Neural crest cell (in vitro differentiated cells): ENCODE measurements around the gene ZNF611. TPM values are rescaled to one million over a fixed set of nuclear protein-coding genes. Genes with fewer than 3 reads are reported as not detected.

Source experiments
- DNase-seq: peaks from one replicate; pipeline ENCODE4 v3.0.0; 2021; ENCODE audit warnings: low read depth, mixed read lengths, low spot score
- H3K27ac Mint-ChIP-seq: one replicate; pipeline ENCODE4 v1.8.0; 2021; ENCODE audit warnings: mild to moderate bottlenecking, mixed read lengths; ENCODE audit not compliant: unreplicated experiment
- H3K27me3 Mint-ChIP-seq: 2 replicates; pipeline ENCODE4 v1.8.0; 2021; ENCODE audit warnings: low read depth, mild to moderate bottlenecking, mixed read lengths
- H3K36me3 Mint-ChIP-seq: 2 replicates; pipeline ENCODE4 v1.8.0; 2021; ENCODE audit warnings: low read depth, mild to moderate bottlenecking, mixed read lengths
- H3K4me1 Mint-ChIP-seq: 2 replicates; pipeline ENCODE4 v1.8.0; 2021; ENCODE audit warnings: mixed read lengths
- H3K4me3 Mint-ChIP-seq: one replicate; pipeline ENCODE4 v1.8.0; 2021; ENCODE audit warnings: mild to moderate bottlenecking, mixed read lengths
- H3K9me3 Mint-ChIP-seq: 2 replicates; pipeline ENCODE4 v1.8.0; 2021; ENCODE audit warnings: mixed read lengths
- total RNA-seq: library from RNA; stranded (reverse); gene quantifications from 2 replicates; pipeline ENCODE4 v1.2.1, GENCODE V29; 2021
- TF ChIP-seq, protein P1 (sequence below): fragments of 200-600 bp; sonication (generic); conservative IDR thresholded peaks from 2 replicates; pipeline ENCODE4 v1.5.0; 2021; ENCODE audit warnings: antibody characterized with exemption, mild to moderate bottlenecking

ZNF611 gene
- total RNA-seq, 1 donor from 2014 or later, result 25.7 TPM

- no peak overlapping the region for H3K27ac Mint-ChIP-seq
- peaks cover 3% of the 10 kb centered on the region for H3K9me3 Mint-ChIP-seq
- peaks cover 22% of the 10 kb centered on the region for H3K36me3 Mint-ChIP-seq
- H3K27me3 Mint-ChIP-seq, result no peaks in the 10 kb centered on the region
- no peak overlapping the region for H3K4me3 Mint-ChIP-seq
- DNase-seq, result no peak
- TF ChIP-seq, protein P1, sequence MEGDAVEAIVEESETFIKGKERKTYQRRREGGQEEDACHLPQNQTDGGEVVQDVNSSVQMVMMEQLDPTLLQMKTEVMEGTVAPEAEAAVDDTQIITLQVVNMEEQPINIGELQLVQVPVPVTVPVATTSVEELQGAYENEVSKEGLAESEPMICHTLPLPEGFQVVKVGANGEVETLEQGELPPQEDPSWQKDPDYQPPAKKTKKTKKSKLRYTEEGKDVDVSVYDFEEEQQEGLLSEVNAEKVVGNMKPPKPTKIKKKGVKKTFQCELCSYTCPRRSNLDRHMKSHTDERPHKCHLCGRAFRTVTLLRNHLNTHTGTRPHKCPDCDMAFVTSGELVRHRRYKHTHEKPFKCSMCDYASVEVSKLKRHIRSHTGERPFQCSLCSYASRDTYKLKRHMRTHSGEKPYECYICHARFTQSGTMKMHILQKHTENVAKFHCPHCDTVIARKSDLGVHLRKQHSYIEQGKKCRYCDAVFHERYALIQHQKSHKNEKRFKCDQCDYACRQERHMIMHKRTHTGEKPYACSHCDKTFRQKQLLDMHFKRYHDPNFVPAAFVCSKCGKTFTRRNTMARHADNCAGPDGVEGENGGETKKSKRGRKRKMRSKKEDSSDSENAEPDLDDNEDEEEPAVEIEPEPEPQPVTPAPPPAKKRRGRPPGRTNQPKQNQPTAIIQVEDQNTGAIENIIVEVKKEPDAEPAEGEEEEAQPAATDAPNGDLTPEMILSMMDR, result no peak
- H3K4me1 Mint-ChIP-seq, result peaks cover 10% of the 10 kb centered on the region
These were observed 64.8 kb downstream of the ZNF611 start for GRCh38 chr19:52670046-52670445.

GRCh38 chr19:52669586-52669985 lies 65.3 kb downstream of the ZNF611 start:
- H3K27me3 Mint-ChIP-seq, result no peaks in the 10 kb centered on the region
- no peak overlapping the region for H3K4me3 Mint-ChIP-seq
- DNase-seq, result no peak
- H3K4me1 Mint-ChIP-seq, result peaks cover 9% of the 10 kb centered on the region
- no peak overlapping the region for H3K27ac Mint-ChIP-seq
- H3K36me3 Mint-ChIP-seq, result peaks cover 17% of the 10 kb centered on the region
- TF ChIP-seq, protein P1, result no peak
- H3K9me3 Mint-ChIP-seq, result no peaks in the 10 kb centered on the region

DNA sequence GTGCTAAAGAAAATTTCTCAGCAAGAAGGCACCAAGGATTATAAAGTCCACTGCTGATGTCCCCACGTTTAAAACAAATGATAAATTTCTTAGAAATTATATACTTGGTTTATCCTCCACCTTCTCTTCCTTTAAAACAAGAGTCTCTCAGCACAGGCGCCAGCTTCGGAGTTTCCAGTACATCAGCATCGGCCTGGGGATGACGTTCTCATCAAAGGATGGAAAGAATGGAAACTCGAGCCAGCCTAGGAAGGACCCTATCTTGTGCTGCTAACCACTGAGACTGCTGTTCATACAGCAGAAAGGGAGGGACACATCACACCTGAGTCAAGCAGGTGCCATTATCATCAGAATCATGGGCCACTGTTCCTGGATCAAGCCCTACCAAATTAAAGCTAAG lies 66.9 kb downstream of the ZNF611 start:
- TF ChIP-seq, protein P1, result no peak
- Mint-ChIP-seq H3K4me3 (no peak overlapping the region), H3K27ac (no peak overlapping the region), H3K36me3 (peaks cover 13% of the 10 kb centered on the region), H3K9me3 (no peaks in the 10 kb centered on the region), H3K27me3 (no peaks in the 10 kb centered on the region), H3K4me1 (peaks cover 9% of the 10 kb centered on the region)
- DNase-seq, result no peak

DNA sequence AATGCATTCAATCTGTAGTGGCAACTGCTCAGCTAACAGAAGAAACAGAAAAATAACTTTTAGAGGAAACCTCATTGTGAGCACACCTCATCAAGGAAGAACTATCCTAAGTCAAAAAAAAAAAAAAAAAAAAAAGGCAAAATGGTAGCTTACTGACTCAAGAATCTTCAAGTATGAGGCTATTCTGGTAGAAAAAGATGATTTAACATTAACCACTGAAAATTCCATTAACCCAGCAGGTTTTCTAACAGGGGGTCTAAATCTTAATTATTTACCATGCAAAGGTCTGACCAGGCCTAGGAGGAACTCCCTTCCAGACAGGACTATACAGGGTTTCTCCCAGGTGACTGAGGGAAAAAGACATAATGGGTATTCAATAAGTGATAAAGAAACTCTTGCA lies 68.3 kb downstream of the ZNF611 start:
- H3K27me3 Mint-ChIP-seq, result no peaks in the 10 kb centered on the region
- DNase-seq, result no peak
- no peak overlapping the region for H3K4me3 Mint-ChIP-seq
- no peak overlapping the region for H3K27ac Mint-ChIP-seq
- peaks cover 9% of the 10 kb centered on the region for H3K4me1 Mint-ChIP-seq
- TF ChIP-seq, protein P1, result no peak
- peaks cover 19% of the 10 kb centered on the region for H3K36me3 Mint-ChIP-seq
- no peaks in the 10 kb centered on the region for H3K9me3 Mint-ChIP-seq

DNA sequence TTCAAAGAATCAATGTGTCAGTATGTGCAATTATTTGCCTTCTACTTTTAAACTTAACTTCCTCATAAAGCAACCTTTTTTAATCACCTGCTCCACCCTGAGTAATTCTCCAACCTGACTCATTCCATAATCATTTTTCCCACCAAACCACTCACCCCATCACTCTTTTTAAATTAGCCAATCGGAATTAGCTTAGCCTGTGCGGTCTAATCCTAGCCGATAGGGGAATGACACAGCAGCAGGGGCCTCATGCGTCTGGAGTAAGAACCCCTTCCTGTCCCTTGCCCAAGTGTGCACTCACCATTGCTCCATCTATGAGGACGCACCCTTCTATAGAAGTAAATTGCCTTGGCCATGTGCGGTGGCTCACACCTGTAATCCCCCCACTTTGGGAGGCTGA lies 69.3 kb downstream of the ZNF611 start:
- Mint-ChIP-seq H3K27me3 (no peaks in the 10 kb centered on the region), H3K4me3 (no peak overlapping the region), H3K9me3 (no peaks in the 10 kb centered on the region), H3K4me1 (peaks cover 9% of the 10 kb centered on the region), H3K36me3 (peaks cover 24% of the 10 kb centered on the region), H3K27ac (peak overlapping the region; percentile 66)
- no peak for DNase-seq
- TF ChIP-seq, protein P1, result no peak

GRCh38 chr19:52665027-52665426 lies 69.8 kb downstream of the ZNF611 start:
- H3K27ac Mint-ChIP-seq, result no peak overlapping the region
- H3K9me3 Mint-ChIP-seq, result no peaks in the 10 kb centered on the region
- DNase-seq, result no peak
- peaks cover 6% of the 10 kb centered on the region for H3K4me1 Mint-ChIP-seq
- H3K4me3 Mint-ChIP-seq, result no peak overlapping the region
- no peaks in the 10 kb centered on the region for H3K27me3 Mint-ChIP-seq
- peaks cover 26% of the 10 kb centered on the region for H3K36me3 Mint-ChIP-seq
- TF ChIP-seq, protein P1, result no peak
